Measurements from ENCODE around the gene NOVA2.

Gene NOVA2

DNA sequence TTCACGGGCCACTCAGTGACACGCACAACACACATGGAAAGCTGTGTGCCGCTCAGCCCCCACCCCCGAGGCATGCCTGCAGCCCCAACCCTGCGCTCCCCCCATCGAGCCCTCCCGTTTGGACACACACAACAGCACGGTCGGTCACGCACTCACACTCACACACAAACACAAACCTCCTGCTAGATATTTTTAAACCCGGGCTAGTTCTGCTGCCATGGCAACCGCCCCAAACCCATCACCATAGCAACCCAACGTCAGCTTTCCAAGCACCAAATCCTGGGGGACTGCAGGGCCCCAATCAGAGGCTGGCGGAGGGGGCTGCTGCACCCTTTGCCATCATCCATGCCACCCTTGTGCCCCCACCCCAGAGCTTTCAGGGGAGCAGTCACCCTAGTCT lies 2.5 kb upstream of the NOVA2 start:
- Histone ChIP-seq H3K4me1 (ENCODE audit: control insufficient read depth in 1 of 2, insufficient read depth in 2 of 2, low read length in 2 of 2) (peaks cover 0 to 4% of the 10 kb centered on the region in 2 donors), H3K9ac (ENCODE audit: low read depth in 1 of 2, low read length in 2 of 2) (no peak overlapping the region), H3K4me3 (ENCODE audit: low read depth in 1 of 2, low read length in 2 of 2) (no peak overlapping the region), H3K36me3 (ENCODE audit: control insufficient read depth in 1 of 2, insufficient read depth in 2 of 2, low read length in 2 of 2) (no peaks in the 10 kb centered on the region), H3K27ac (ENCODE audit: low read depth, low read length) (no peak overlapping the region), H3K27me3 (ENCODE audit: control insufficient read depth in 1 of 2, insufficient read depth in 2 of 2, low read length in 2 of 2) (peaks cover 28 to 33% of the 10 kb centered on the region in 2 donors), H3K9me3 (ENCODE audit: control insufficient read depth in 1 of 2, low read length in 2 of 2) (no peaks in the 10 kb centered on the region)

- no peak overlapping the region for H3K4me3 ChIP-seq (ENCODE audit: low read depth in 1 of 2, low read length in 2 of 2)
- no peaks in the 10 kb centered on the region for H3K9me3 ChIP-seq (ENCODE audit: control insufficient read depth in 1 of 2, low read length in 2 of 2)
- H3K9ac ChIP-seq (ENCODE audit: low read depth in 1 of 2, low read length in 2 of 2), result no peak overlapping the region
- peaks cover 0 to 4% of the 10 kb centered on the region in 2 donors for H3K4me1 ChIP-seq (ENCODE audit: control insufficient read depth in 1 of 2, insufficient read depth in 2 of 2, low read length in 2 of 2)
- H3K27ac ChIP-seq (ENCODE audit: low read depth, low read length), result no peak overlapping the region
- H3K27me3 ChIP-seq (ENCODE audit: control insufficient read depth in 1 of 2, insufficient read depth in 2 of 2, low read length in 2 of 2), result peaks cover 35 to 40% of the 10 kb centered on the region in 2 donors
- H3K36me3 ChIP-seq (ENCODE audit: control insufficient read depth in 1 of 2, insufficient read depth in 2 of 2, low read length in 2 of 2), result no peaks in the 10 kb centered on the region
Observed at GRCh38 chr19:45975306-45976070, 1.8 kb upstream of the NOVA2 start.

GRCh38 chr19:45972947-45973540 lies 621 bp downstream of the NOVA2 start:
- H3K27ac ChIP-seq (ENCODE audit: low read depth, low read length), result no peak overlapping the region
- H3K4me3 ChIP-seq (ENCODE audit: low read depth in 1 of 2, low read length in 2 of 2), result no peak overlapping the region
- peaks cover 0 to 4% of the 10 kb centered on the region in 2 donors for H3K4me1 ChIP-seq (ENCODE audit: control insufficient read depth in 1 of 2, insufficient read depth in 2 of 2, low read length in 2 of 2)
- no peaks in the 10 kb centered on the region for H3K9me3 ChIP-seq (ENCODE audit: control insufficient read depth in 1 of 2, low read length in 2 of 2)
- H3K27me3 ChIP-seq (ENCODE audit: control insufficient read depth in 1 of 2, insufficient read depth in 2 of 2, low read length in 2 of 2), result peaks cover 41 to 44% of the 10 kb centered on the region in 2 donors
- no peaks in the 10 kb centered on the region for H3K36me3 ChIP-seq (ENCODE audit: control insufficient read depth in 1 of 2, insufficient read depth in 2 of 2, low read length in 2 of 2)
- no peak overlapping the region for H3K9ac ChIP-seq (ENCODE audit: low read depth in 1 of 2, low read length in 2 of 2)

- Histone ChIP-seq H3K27ac (ENCODE audit: low read depth, low read length) (no peak overlapping the region), H3K4me3 (ENCODE audit: low read depth in 1 of 2, low read length in 2 of 2) (peak overlapping the region in 1 of 2 donors; percentile 37)
Observed at GRCh38 chr19:45972081-45972946, 1.4 kb downstream of the NOVA2 start.

DNA sequence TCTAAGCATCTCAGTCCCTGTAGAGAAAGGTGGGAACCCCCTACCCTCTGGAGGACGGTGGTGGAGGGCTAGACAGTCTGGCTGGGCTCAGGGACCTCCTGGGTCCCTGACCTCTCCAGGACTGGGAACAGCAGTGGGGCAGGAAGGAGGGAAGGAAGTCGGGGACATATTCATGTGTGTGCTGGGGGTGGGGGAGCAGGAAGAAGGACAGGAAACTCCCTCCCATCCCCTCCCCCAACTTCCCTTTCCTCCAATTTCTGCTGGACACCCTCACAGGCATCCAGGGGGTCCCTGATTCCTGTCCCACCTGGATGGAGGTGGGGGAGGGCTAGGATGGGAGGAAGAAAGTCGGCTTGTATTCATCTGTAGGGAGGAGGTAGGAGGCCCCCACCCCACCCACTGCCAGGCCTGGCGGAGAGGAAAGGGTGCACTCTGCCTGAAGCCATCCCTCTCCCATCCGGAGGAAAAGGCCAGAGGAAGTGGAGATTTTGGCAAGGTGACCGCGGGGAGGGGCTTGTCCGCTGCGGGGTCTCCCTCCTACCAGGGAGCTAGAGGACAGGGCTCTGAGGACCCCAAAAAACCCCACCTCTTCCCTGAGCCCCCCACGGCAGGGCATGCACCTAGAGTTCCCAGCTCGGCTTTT lies 2.3 kb downstream of the NOVA2 start:
- Histone ChIP-seq H3K9me3 (ENCODE audit: control insufficient read depth in 1 of 2, low read length in 2 of 2) (no peaks in the 10 kb centered on the region), H3K36me3 (ENCODE audit: control insufficient read depth in 1 of 2, insufficient read depth in 2 of 2, low read length in 2 of 2) (no peaks in the 10 kb centered on the region), H3K4me1 (ENCODE audit: control insufficient read depth in 1 of 2, insufficient read depth in 2 of 2, low read length in 2 of 2) (peaks cover 0 to 4% of the 10 kb centered on the region in 2 donors), H3K27ac (ENCODE audit: low read depth, low read length) (no peak overlapping the region), H3K27me3 (ENCODE audit: control insufficient read depth in 1 of 2, insufficient read depth in 2 of 2, low read length in 2 of 2) (peaks cover 41 to 51% of the 10 kb centered on the region in 2 donors), H3K4me3 (ENCODE audit: low read depth in 1 of 2, low read length in 2 of 2) (no peak overlapping the region), H3K9ac (ENCODE audit: low read depth in 1 of 2, low read length in 2 of 2) (no peak overlapping the region)

More at GRCh38 chr19:45972081-45972946, 1.4 kb downstream of the NOVA2 start:
- Histone ChIP-seq H3K9ac (ENCODE audit: low read depth in 1 of 2, low read length in 2 of 2) (no peak overlapping the region), H3K36me3 (ENCODE audit: control insufficient read depth in 1 of 2, insufficient read depth in 2 of 2, low read length in 2 of 2) (no peaks in the 10 kb centered on the region), H3K9me3 (ENCODE audit: control insufficient read depth in 1 of 2, low read length in 2 of 2) (no peaks in the 10 kb centered on the region), H3K4me1 (ENCODE audit: control insufficient read depth in 1 of 2, insufficient read depth in 2 of 2, low read length in 2 of 2) (peaks cover 0 to 4% of the 10 kb centered on the region in 2 donors), H3K27me3 (ENCODE audit: control insufficient read depth in 1 of 2, insufficient read depth in 2 of 2, low read length in 2 of 2) (peaks cover 41 to 47% of the 10 kb centered on the region in 2 donors)

- Histone ChIP-seq H3K36me3 (ENCODE audit: control insufficient read depth in 1 of 2, insufficient read depth in 2 of 2, low read length in 2 of 2) (no peaks in the 10 kb centered on the region), H3K4me3 (ENCODE audit: low read depth in 1 of 2, low read length in 2 of 2) (no peak overlapping the region), H3K27me3 (ENCODE audit: control insufficient read depth in 1 of 2, insufficient read depth in 2 of 2, low read length in 2 of 2) (peaks cover 30 to 40% of the 10 kb centered on the region in 2 donors), H3K9ac (ENCODE audit: low read depth in 1 of 2, low read length in 2 of 2) (no peak overlapping the region), H3K4me1 (ENCODE audit: control insufficient read depth in 1 of 2, insufficient read depth in 2 of 2, low read length in 2 of 2) (peaks cover 0 to 4% of the 10 kb centered on the region in 2 donors), H3K9me3 (ENCODE audit: control insufficient read depth in 1 of 2, low read length in 2 of 2) (no peaks in the 10 kb centered on the region), H3K27ac (ENCODE audit: low read depth, low read length) (no peak overlapping the region)
Observed at GRCh38 chr19:45969676-45970075, 4.0 kb downstream of the NOVA2 start.

- no peaks in the 10 kb centered on the region for H3K36me3 ChIP-seq (ENCODE audit: control insufficient read depth in 1 of 2, insufficient read depth in 2 of 2, low read length in 2 of 2)
- H3K27me3 ChIP-seq (ENCODE audit: control insufficient read depth in 1 of 2, insufficient read depth in 2 of 2, low read length in 2 of 2), result peaks cover 29 to 34% of the 10 kb centered on the region in 2 donors
- H3K27ac ChIP-seq (ENCODE audit: low read depth, low read length), result no peak overlapping the region
- H3K9me3 ChIP-seq (ENCODE audit: control insufficient read depth in 1 of 2, low read length in 2 of 2), result no peaks in the 10 kb centered on the region
- H3K9ac ChIP-seq (ENCODE audit: low read depth in 1 of 2, low read length in 2 of 2), result no peak overlapping the region
- no peak overlapping the region for H3K4me3 ChIP-seq (ENCODE audit: low read depth in 1 of 2, low read length in 2 of 2)
- H3K4me1 ChIP-seq (ENCODE audit: control insufficient read depth in 1 of 2, insufficient read depth in 2 of 2, low read length in 2 of 2), result peaks cover 0 to 4% of the 10 kb centered on the region in 2 donors
Observed at GRCh38 chr19:45968626-45969025, 5.0 kb downstream of the NOVA2 start.

- Histone ChIP-seq H3K9me3 (ENCODE audit: control insufficient read depth in 1 of 2, low read length in 2 of 2) (no peaks in the 10 kb centered on the region), H3K36me3 (ENCODE audit: control insufficient read depth in 1 of 2, insufficient read depth in 2 of 2, low read length in 2 of 2) (no peaks in the 10 kb centered on the region), H3K9ac (ENCODE audit: low read depth in 1 of 2, low read length in 2 of 2) (no peak overlapping the region), H3K4me3 (ENCODE audit: low read depth in 1 of 2, low read length in 2 of 2) (no peak overlapping the region), H3K27me3 (ENCODE audit: control insufficient read depth in 1 of 2, insufficient read depth in 2 of 2, low read length in 2 of 2) (peaks cover 24 to 29% of the 10 kb centered on the region in 2 donors), H3K4me1 (ENCODE audit: control insufficient read depth in 1 of 2, insufficient read depth in 2 of 2, low read length in 2 of 2) (peaks cover 0 to 4% of the 10 kb centered on the region in 2 donors), H3K27ac (ENCODE audit: low read depth, low read length) (no peak overlapping the region)
Observed at GRCh38 chr19:45967246-45967645, 6.4 kb downstream of the NOVA2 start.

DNA sequence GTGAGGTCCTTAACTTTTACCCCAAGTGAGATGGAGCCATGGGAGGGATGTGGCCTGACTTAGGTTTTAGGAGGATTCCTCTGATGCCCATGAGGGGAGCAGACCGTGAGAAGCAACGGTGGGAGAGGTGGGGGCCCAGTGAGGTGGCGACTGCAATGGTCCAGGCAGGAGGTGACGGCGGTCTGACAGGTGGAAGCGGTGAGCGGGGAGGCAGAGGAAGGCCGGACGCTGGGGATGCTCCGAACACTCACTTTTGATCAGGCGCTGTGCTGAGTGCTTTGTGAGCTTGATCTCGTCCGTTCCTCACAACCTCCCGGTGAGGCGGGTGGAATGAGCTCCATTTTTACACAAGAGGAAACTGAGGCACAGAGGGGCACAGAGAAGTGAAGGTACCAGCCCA lies 11.6 kb downstream of the NOVA2 start:
- H3K9me3 ChIP-seq (ENCODE audit: control insufficient read depth in 1 of 2, low read length in 2 of 2), result no peaks in the 10 kb centered on the region
- H3K9ac ChIP-seq (ENCODE audit: low read depth in 1 of 2, low read length in 2 of 2), result no peak overlapping the region
- H3K27ac ChIP-seq (ENCODE audit: low read depth, low read length), result no peak overlapping the region
- H3K4me1 ChIP-seq (ENCODE audit: control insufficient read depth in 1 of 2, insufficient read depth in 2 of 2, low read length in 2 of 2), result no peaks in the 10 kb centered on the region
- no peaks in the 10 kb centered on the region for H3K36me3 ChIP-seq (ENCODE audit: control insufficient read depth in 1 of 2, insufficient read depth in 2 of 2, low read length in 2 of 2)
- H3K4me3 ChIP-seq (ENCODE audit: low read depth in 1 of 2, low read length in 2 of 2), result no peak overlapping the region
- H3K27me3 ChIP-seq (ENCODE audit: control insufficient read depth in 1 of 2, insufficient read depth in 2 of 2, low read length in 2 of 2), result peaks cover 12 to 20% of the 10 kb centered on the region in 2 donors

Measured in duodenal mucosa (tissue), 2 donors.